Endothelial cell of umbilical vein (primary cell): ENCODE results near the gene INSIG2. TPM values are rescaled to one million over a fixed set of nuclear protein-coding genes. Genes with fewer than 3 reads are reported as not detected.

ENCODE experiments used
- BruUV-seq: library from RNA; stranded (reverse); fragments of 400-500 nt; replicated peaks from 2 replicates; lab custom pipeline; 2021; lab: Mats Ljungman, UMichigan
- CTCF ChIA-PET: fragments of 300-600, 350-600 bp; sonication (Branson Sonifier 250); formaldehyde crosslinking; loops from one replicate; lab custom pipeline; 2021; ENCODE audit warnings: antibody characterized with exemption, inconsistent platforms; lab: Charles Lee
- POLR2A ChIA-PET: fragments of 300-600, 350-600 bp; sonication (Branson Sonifier 250); formaldehyde crosslinking; loops from one replicate; lab custom pipeline; 2021; ENCODE audit warnings: antibody characterized with exemption, inconsistent platforms; lab: Charles Lee
- DNase-seq: peaks from one replicate; pipeline ENCODE4 v3.0.0-alpha.2; 2011; ENCODE audit warnings: low read depth, low spot score
- FAIRE-seq: peaks from 2 replicates; lab custom pipeline; 2011; peaks lifted over from hg19 to GRCh38; lab: Jason Lieb, UNC
- H2AFZ ChIP-seq: 2 replicates; pipeline ENCODE4 v1.6.0; 2012; ENCODE audit warnings: low read depth, low read length, control low read depth, inconsistent platforms
- H3K27ac ChIP-seq: 2 replicates; pipeline ENCODE4 v1.5.1; 2011; ENCODE audit warnings: low read depth, mild to moderate bottlenecking, control low read depth, low read length, moderate library complexity; ENCODE audit not compliant: insufficient read depth
- H3K27me3 ChIP-seq, 2 experiments: 2 replicates each; pipeline versions ENCODE4 v1.6.0 to v1.6.1; 2011; ENCODE audit warnings: low read length in 2 of 2, mixed read lengths in 1 of 2; ENCODE audit not compliant: control insufficient read depth in 2 of 2, insufficient read depth in 2 of 2
- H3K36me3 ChIP-seq, 2 experiments: 2 replicates in 1 of 2; 3 replicates in 1 of 2; pipeline ENCODE4 v1.5.1; 2011; ENCODE audit warnings: low read length in 2 of 2, mild to moderate bottlenecking in 1 of 2, moderate library complexity in 1 of 2; ENCODE audit not compliant: control insufficient read depth in 2 of 2, insufficient read depth in 2 of 2; ENCODE audit errors: extremely low read depth in 1 of 2
- H3K4me1 ChIP-seq: 3 replicates; pipeline ENCODE4 v1.5.1; 2011; ENCODE audit warnings: mild to moderate bottlenecking, low read length; ENCODE audit not compliant: control insufficient read depth, insufficient read depth; ENCODE audit errors: extremely low read depth
- H3K4me2 ChIP-seq: 2 replicates; pipeline ENCODE4 v1.6.1; 2011; ENCODE audit warnings: low read length, control low read depth, mixed read lengths; ENCODE audit not compliant: insufficient read depth
- H3K4me3 ChIP-seq, 3 experiments: fragments of 200-600 bp in 1 of 3; sonication (generic), shearing (Covaris generic) in 1 of 3; replicated peaks in 1 of 3; 2 replicates each; pipeline ENCODE4 v1.5.1; 2011 to 2016; ENCODE audit warnings: control low read depth in 3 of 3, low read length in 3 of 3, mild to moderate bottlenecking in 2 of 3, inconsistent platforms in 1 of 3, low read depth in 1 of 3, moderate library complexity in 1 of 3; ENCODE audit not compliant: insufficient read depth in 1 of 3
- H3K79me2 ChIP-seq: 2 replicates; pipeline ENCODE4 v1.6.0; 2012; ENCODE audit warnings: low read length, inconsistent platforms; ENCODE audit not compliant: control insufficient read depth, insufficient read depth
- H3K9ac ChIP-seq: replicated peaks from 2 replicates; pipeline ENCODE3; 2011; ENCODE audit warnings: low read length, control low read depth; ENCODE audit not compliant: insufficient read depth; ENCODE audit errors: extremely low read depth
- H3K9me1 ChIP-seq: replicated peaks from 3 replicates; pipeline ENCODE4 v1.6.0; 2011; ENCODE audit warnings: mild to moderate bottlenecking, low read length; ENCODE audit not compliant: control insufficient read depth, insufficient read depth; ENCODE audit errors: extremely low read depth
- H3K9me3 ChIP-seq: replicated peaks from 2 replicates; pipeline ENCODE4 v1.5.1; 2012; ENCODE audit warnings: low read length, inconsistent platforms; ENCODE audit not compliant: control insufficient read depth, insufficient read depth
- H4K20me1 ChIP-seq: replicated peaks from 2 replicates; pipeline ENCODE3; 2011; ENCODE audit warnings: mild to moderate bottlenecking, low read length; ENCODE audit not compliant: control insufficient read depth, insufficient read depth; ENCODE audit errors: extremely low read depth
- CTCF ChIP-seq, 2 donors: IDR thresholded peaks; 1 replicate in 1 of 2; 2 replicates in 1 of 2; pipeline ENCODE4 v1.5.1; 2011; ENCODE audit warnings: low read length in 2 of 2, mild to moderate bottlenecking in 2 of 2, moderate library complexity in 2 of 2, control low read depth in 1 of 2, inconsistent platforms in 1 of 2, low read depth in 1 of 2; ENCODE audit not compliant: insufficient read depth in 1 of 2; ENCODE audit errors: extremely low read depth in 1 of 2
- EZH2 ChIP-seq: IDR thresholded peaks from 2 replicates; pipeline ENCODE4 v1.6.1; 2012; ENCODE audit warnings: borderline replicate concordance, low read depth, mild to moderate bottlenecking, moderate library complexity, low read length, inconsistent platforms; ENCODE audit not compliant: severe bottlenecking
- FOS ChIP-seq: IDR thresholded peaks from 2 replicates; pipeline ENCODE4 v1.6.1; 2011; ENCODE audit warnings: mild to moderate bottlenecking, low read length, moderate library complexity, borderline replicate concordance; ENCODE audit not compliant: insufficient read depth
- GATA2 ChIP-seq: IDR thresholded peaks from 2 replicates; pipeline ENCODE4 v1.7.0; 2011; ENCODE audit warnings: low read depth, mild to moderate bottlenecking, moderate library complexity, mixed read lengths, low read length; ENCODE audit not compliant: insufficient read length, insufficient read depth
- JUN ChIP-seq: IDR thresholded peaks from 2 replicates; pipeline ENCODE4 v1.6.1; 2011; ENCODE audit warnings: borderline replicate concordance, low read depth; ENCODE audit not compliant: insufficient read length, insufficient read depth
- MAX ChIP-seq: IDR thresholded peaks from 2 replicates; pipeline ENCODE4 v1.6.1; 2011; ENCODE audit not compliant: insufficient read depth, insufficient read length
- MYC ChIP-seq: IDR thresholded peaks from one replicate; pipeline ENCODE4 v1.6.1; 2011; ENCODE audit warnings: mild to moderate bottlenecking, low read depth, low read length
- POLR2A ChIP-seq: IDR thresholded peaks from 2 replicates; pipeline ENCODE4 v1.6.1; 2012; ENCODE audit warnings: low read depth, mild to moderate bottlenecking, control low read depth, low read length
- POLR2AphosphoS5 ChIP-seq: IDR thresholded peaks from 2 replicates; pipeline ENCODE4 v1.6.1; 2012; ENCODE audit warnings: low read depth, mild to moderate bottlenecking, control low read depth, low read length, moderate library complexity; ENCODE audit not compliant: insufficient read depth
- dilution Hi-C: fragments of 300-500 bp; cut with MboI; formaldehyde crosslinking; loops from one replicate; pipeline ENCODE4 v1.15.0; 2019; ENCODE audit warnings: low sequenced_read_pairs; ENCODE audit not compliant: extremely low pct_ligation_motif_present
- intact Hi-C: fragments of 100-400 bp; cut with micrococcal nuclease; formaldehyde crosslinking; loops from one replicate; pipeline ENCODE4 v1.10.0; 2022
- polyA plus RNA-seq, 4 experiments: library from polyadenylated mRNA; depleted of rRNA in 3 of 4; stranded (reverse) in 3 of 4; unstranded in 1 of 4; fragments of >200 nt; gene quantifications; 2 replicates each; pipeline versions ENCODE4 v1.2.1 to v1.2.3, GENCODE V29; 2011 to 2012; ENCODE audit warnings: missing spikeins in 1 of 4
- total RNA-seq: library from RNA; stranded (reverse); gene quantifications from 2 replicates; pipeline ENCODE4 v1.2.3, GENCODE V29; 2021

The INSIG2 gene
- total and polyA plus RNA-seq, 2 donors (not counting 3 experiments of a cell fraction or from before 2014, with no cell fraction given) = 24.1 to 26.9 TPM

- H3K9ac ChIP-seq = no peak overlapping the region
- TF ChIP-seq JUN (no peak), FOS (no peak), EZH2 (no peak), GATA2 (no peak), MYC (no peak), MAX (no peak), CTCF (IDR thresholded peaks at IDR 0.05; ENCODE audit: extremely low read depth in 1 of 2, insufficient read depth in 1 of 2, low read depth in 1 of 2, low read length in 2 of 2) (no peak), POLR2A (no peak), POLR2AphosphoS5 (no peak)
- H3K79me2 ChIP-seq = peaks cover 55% of the 10 kb centered on the region
- H2AFZ ChIP-seq = no peak overlapping the region
- POLR2A ChIA-PET = no interaction called here
- CTCF ChIA-PET = no interaction called here
- H3K4me3 ChIP-seq = no peak overlapping the region
- DNase-seq (peak; percentile 17), FAIRE-seq (no peak)
- dilution Hi-C loops (no loop called here), intact Hi-C loops (no loop called here)
- H3K9me1 ChIP-seq = no peaks in the 10 kb centered on the region
- H3K4me1 ChIP-seq = peaks cover 2% of the 10 kb centered on the region
- no peak overlapping the region for H3K27ac ChIP-seq
- H3K9me3 ChIP-seq = no peaks in the 10 kb centered on the region
- peaks cover 2% of the 10 kb centered on the region for H4K20me1 ChIP-seq
- H3K4me2 ChIP-seq = no peak overlapping the region
- BruUV-seq = no TSS peak
- H3K27me3 ChIP-seq = no peaks in the 10 kb centered on the region
- peaks cover 2 to 7% of the 10 kb centered on the region in 2 experiments for H3K36me3 ChIP-seq
Observed at GRCh38 chr2:118097657-118098056, 9.4 kb downstream of the INSIG2 start.
